CD8-positive, alpha-beta memory T cell (primary cell): ENCODE measurements around the gene TPSG1. TPM values are rescaled to one million over a fixed set of nuclear protein-coding genes. Genes with fewer than 3 reads are reported as not detected.
"Not testable (repeated sequence)": the region's sequence is repeated elsewhere in the genome, so short reads cannot be mapped to it uniquely, and the experiment has no call there.

Experiments
- CTCF ChIA-PET: fragments of 350-600 bp; sonication (Branson Sonifier 250); formaldehyde crosslinking; loops from one replicate; lab custom pipeline; 2021; ENCODE audit warnings: antibody characterized with exemption; lab: Charles Lee
- POLR2A ChIA-PET: fragments of 350-600 bp; sonication (Branson Sonifier 250); formaldehyde crosslinking; loops from one replicate; lab custom pipeline; 2021; ENCODE audit warnings: antibody characterized with exemption; lab: Charles Lee
- DNase-seq, 5 donors: peaks; one replicate each; pipeline versions ENCODE4 v3.0.0 to v3.0.0-alpha.2; 2020 to 2022; ENCODE audit warnings: mixed read lengths in 1 of 5
- H3K27ac ChIP-seq: one replicate; pipeline ENCODE4 v1.7.0; 2013; ENCODE audit warnings: low read depth, mild to moderate bottlenecking, low read length, moderate library complexity
- H3K27me3 ChIP-seq: 2 replicates; pipeline ENCODE4 v1.7.0; 2013; ENCODE audit warnings: low read length, mild to moderate bottlenecking; ENCODE audit not compliant: insufficient read depth, poor library complexity, severe bottlenecking
- H3K36me3 ChIP-seq: 2 replicates; pipeline ENCODE4 v1.7.0; 2013; ENCODE audit warnings: mild to moderate bottlenecking, low read length, moderate library complexity; ENCODE audit not compliant: insufficient read depth
- H3K4me1 ChIP-seq: 2 replicates; pipeline ENCODE4 v1.7.0; 2013; ENCODE audit warnings: mild to moderate bottlenecking, low read length, moderate library complexity; ENCODE audit not compliant: insufficient read depth
- H3K4me3 ChIP-seq: 2 replicates; pipeline ENCODE4 v1.7.0; 2013; ENCODE audit warnings: mild to moderate bottlenecking, low read length
- H3K9me3 ChIP-seq: 2 replicates; pipeline ENCODE4 v1.7.0; 2013; ENCODE audit warnings: mild to moderate bottlenecking, low read length
- H3K27ac Mint-ChIP-seq, 8 donors: one replicate each; pipeline ENCODE4 v1.8.0; 2020 to 2021; ENCODE audit warnings: mixed read lengths in 8 of 8, mild to moderate bottlenecking in 6 of 8, inconsistent platforms in 3 of 8, moderate library complexity in 3 of 8
- H3K27me3 Mint-ChIP-seq, 2 donors: one replicate each; pipeline ENCODE4 v1.8.0; 2020 to 2021; ENCODE audit warnings: mixed read lengths in 2 of 2, mild to moderate bottlenecking in 1 of 2, moderate library complexity in 1 of 2
- H3K36me3 Mint-ChIP-seq, 3 donors: one replicate each; pipeline ENCODE4 v1.8.0; 2020 to 2021; ENCODE audit warnings: mixed read lengths in 3 of 3, inconsistent platforms in 1 of 3, mild to moderate bottlenecking in 1 of 3
- H3K4me1 Mint-ChIP-seq, 3 donors: one replicate each; pipeline ENCODE4 v1.8.0; 2020 to 2021; ENCODE audit warnings: mixed read lengths in 3 of 3, inconsistent platforms in 1 of 3, mild to moderate bottlenecking in 1 of 3
- H3K4me3 Mint-ChIP-seq, 7 donors: one replicate each; pipeline ENCODE4 v1.8.0; 2020 to 2021; ENCODE audit warnings: mixed read lengths in 7 of 7, mild to moderate bottlenecking in 6 of 7, moderate library complexity in 4 of 7, inconsistent platforms in 2 of 7
- H3K9me3 Mint-ChIP-seq, 5 donors: one replicate each; pipeline ENCODE4 v1.8.0; 2020 to 2022; ENCODE audit warnings: mixed read lengths in 5 of 5, mild to moderate bottlenecking in 3 of 5, moderate library complexity in 2 of 5, inconsistent platforms in 1 of 5
- polyA plus RNA-seq: library from polyadenylated mRNA; unstranded; fragments of 300-500 nt; fragmentation: Illumina TruSeq; gene quantifications from one replicate; pipeline ENCODE4 v1.2.3, GENCODE V29; 2021
- total RNA-seq, 2 experiments: library from RNA; stranded (reverse); gene quantifications; one replicate each; pipeline ENCODE4 v1.2.3, GENCODE V29; 2021

TPSG1 gene
- total and polyA plus RNA-seq, 3 experiments from 2014 or later: not detected

GRCh38 chr16:1243363-1243762, 18.3 kb upstream of the TPSG1 start:
- H3K9me3 Mint-ChIP-seq, H3K27me3 Mint-ChIP-seq, H3K4me3 Mint-ChIP-seq, H3K36me3 ChIP-seq, H3K27me3 ChIP-seq, H3K4me1 Mint-ChIP-seq, CTCF ChIA-PET, H3K4me3 ChIP-seq, H3K27ac Mint-ChIP-seq, DNase-seq, H3K4me1 ChIP-seq, H3K9me3 ChIP-seq, POLR2A ChIA-PET, H3K36me3 Mint-ChIP-seq, H3K27ac ChIP-seq: not testable (repeated sequence)

- H3K9me3 Mint-ChIP-seq, H3K27ac Mint-ChIP-seq, DNase-seq, H3K4me1 ChIP-seq, H3K27me3 Mint-ChIP-seq, H3K9me3 ChIP-seq, H3K4me1 Mint-ChIP-seq, H3K27me3 ChIP-seq, H3K4me3 Mint-ChIP-seq, H3K4me3 ChIP-seq, H3K27ac ChIP-seq, H3K36me3 ChIP-seq, CTCF ChIA-PET, POLR2A ChIA-PET, H3K36me3 Mint-ChIP-seq: not testable (repeated sequence)
Observed at GRCh38 chr16:1241081-1241480, 16.0 kb upstream of the TPSG1 start.

DNA sequence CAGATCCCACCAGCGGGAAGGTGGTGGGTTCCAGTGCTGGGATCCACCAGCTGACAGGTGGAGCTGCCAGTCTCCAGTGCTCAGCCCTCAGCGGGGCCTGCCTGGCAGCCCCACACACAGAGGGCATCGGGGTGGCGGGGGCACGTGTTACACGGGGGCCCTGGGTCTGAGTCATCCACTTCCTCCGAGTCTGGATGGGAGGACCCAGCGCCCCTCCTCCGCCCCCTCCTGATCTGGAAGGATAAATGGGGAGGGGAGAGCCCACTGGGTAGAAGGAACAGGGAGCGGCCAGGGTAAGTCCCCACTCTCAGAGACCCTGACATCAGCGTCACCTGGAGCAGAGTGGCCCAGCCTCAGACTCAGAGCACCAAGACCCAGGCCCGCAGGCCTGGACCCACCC, 15.4 kb upstream of the TPSG1 start, which contains the start of gene TPSAB1:
Gene TPSAB1, plus strand, starts transcription at position 270 of the 400 bp plus-strand sequence. CDS start 234 bp downstream, outside the sequence.
- H3K36me3 ChIP-seq, H3K36me3 Mint-ChIP-seq, H3K9me3 ChIP-seq, DNase-seq, POLR2A ChIA-PET, H3K4me1 Mint-ChIP-seq, H3K27ac Mint-ChIP-seq, H3K9me3 Mint-ChIP-seq, H3K4me3 ChIP-seq, H3K4me1 ChIP-seq, H3K27me3 ChIP-seq, H3K27me3 Mint-ChIP-seq, H3K4me3 Mint-ChIP-seq, H3K27ac ChIP-seq, CTCF ChIA-PET: not testable (repeated sequence)

DNA sequence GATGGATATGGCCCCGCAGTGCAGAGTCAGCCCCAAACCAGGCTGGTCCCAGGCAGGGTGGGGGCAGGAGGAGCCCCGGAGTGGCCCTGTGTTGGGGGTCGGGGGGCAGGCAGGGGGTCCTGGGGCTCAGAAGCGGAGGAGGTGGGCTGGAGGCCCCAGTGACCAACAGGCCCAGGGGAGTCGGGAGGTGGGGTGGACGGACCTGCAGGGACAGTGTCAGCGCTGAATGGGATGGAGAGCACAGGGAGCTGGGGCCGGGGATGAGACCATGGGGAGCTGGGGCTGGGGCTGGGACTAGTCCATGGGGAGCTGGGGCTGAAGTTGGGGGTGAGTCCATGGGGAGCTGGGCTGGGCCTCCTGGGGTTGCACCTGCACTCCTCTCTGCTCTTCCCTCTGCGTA, 14.5 kb upstream of the TPSG1 start:
- H3K27ac ChIP-seq, POLR2A ChIA-PET, DNase-seq, H3K27me3 Mint-ChIP-seq, H3K4me3 Mint-ChIP-seq, H3K36me3 Mint-ChIP-seq, H3K4me1 ChIP-seq, H3K27me3 ChIP-seq, H3K9me3 Mint-ChIP-seq, H3K27ac Mint-ChIP-seq, H3K36me3 ChIP-seq, CTCF ChIA-PET, H3K4me1 Mint-ChIP-seq, H3K9me3 ChIP-seq, H3K4me3 ChIP-seq: not testable (repeated sequence)

- H3K4me3 Mint-ChIP-seq, CTCF ChIA-PET, H3K36me3 Mint-ChIP-seq, DNase-seq, H3K4me1 ChIP-seq, H3K9me3 Mint-ChIP-seq, H3K27me3 Mint-ChIP-seq, H3K4me3 ChIP-seq, H3K27ac Mint-ChIP-seq, H3K27me3 ChIP-seq, H3K27ac ChIP-seq, H3K9me3 ChIP-seq, H3K4me1 Mint-ChIP-seq, POLR2A ChIA-PET, H3K36me3 ChIP-seq: not testable (repeated sequence)
Observed at GRCh38 chr16:1238909-1239308, 13.8 kb upstream of the TPSG1 start.

GRCh38 chr16:1237990-1238389, 12.9 kb upstream of the TPSG1 start:
- H3K9me3 ChIP-seq: no peaks in the 10 kb centered on the region
- POLR2A ChIA-PET: no interaction called here
- Mint-ChIP-seq H3K36me3 (peaks cover 0 to 1% (median 0%) of the 10 kb centered on the region in 3 donors), H3K4me1 (peaks cover 0 to 5% (median 3%) of the 10 kb centered on the region in 3 donors), H3K4me3 (no peak overlapping the region), H3K27ac (no peak overlapping the region), H3K9me3 (no peaks in the 10 kb centered on the region), H3K27me3 (no peaks in the 10 kb centered on the region)
- CTCF ChIA-PET: no interaction called here
- no peak overlapping the region for H3K4me3 ChIP-seq
- H3K27ac ChIP-seq: no peak overlapping the region
- no peaks in the 10 kb centered on the region for H3K27me3 ChIP-seq
- no peak for DNase-seq
- H3K4me1 ChIP-seq: no peaks in the 10 kb centered on the region
- no peaks in the 10 kb centered on the region for H3K36me3 ChIP-seq

DNA sequence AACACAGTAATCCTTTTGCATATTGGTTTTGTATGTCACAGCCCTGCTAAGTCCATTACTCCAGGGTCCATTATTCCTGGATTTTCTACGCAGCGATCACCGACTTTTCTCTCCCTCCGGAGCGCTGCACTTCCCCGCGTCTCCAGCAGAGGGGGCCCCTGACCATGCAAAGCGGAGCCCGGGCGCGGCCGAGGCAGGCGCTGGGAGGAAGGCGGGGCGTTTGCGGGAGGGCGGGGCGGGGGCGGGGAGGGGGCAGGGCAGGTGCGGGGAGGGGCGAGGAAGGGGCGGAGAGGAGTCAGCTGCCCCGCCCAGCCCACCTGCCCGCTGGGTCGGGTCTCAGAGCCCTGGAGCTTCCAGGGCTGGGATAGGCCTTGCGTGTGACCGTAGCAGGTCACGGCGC, 11.6 kb upstream of the TPSG1 start:
- H3K36me3 ChIP-seq, H3K27ac Mint-ChIP-seq, POLR2A ChIA-PET, H3K27me3 ChIP-seq, H3K4me3 ChIP-seq, H3K4me3 Mint-ChIP-seq, DNase-seq, H3K27ac ChIP-seq, CTCF ChIA-PET, H3K36me3 Mint-ChIP-seq, H3K9me3 Mint-ChIP-seq, H3K4me1 ChIP-seq, H3K4me1 Mint-ChIP-seq, H3K27me3 Mint-ChIP-seq, H3K9me3 ChIP-seq: not testable (repeated sequence)

DNA sequence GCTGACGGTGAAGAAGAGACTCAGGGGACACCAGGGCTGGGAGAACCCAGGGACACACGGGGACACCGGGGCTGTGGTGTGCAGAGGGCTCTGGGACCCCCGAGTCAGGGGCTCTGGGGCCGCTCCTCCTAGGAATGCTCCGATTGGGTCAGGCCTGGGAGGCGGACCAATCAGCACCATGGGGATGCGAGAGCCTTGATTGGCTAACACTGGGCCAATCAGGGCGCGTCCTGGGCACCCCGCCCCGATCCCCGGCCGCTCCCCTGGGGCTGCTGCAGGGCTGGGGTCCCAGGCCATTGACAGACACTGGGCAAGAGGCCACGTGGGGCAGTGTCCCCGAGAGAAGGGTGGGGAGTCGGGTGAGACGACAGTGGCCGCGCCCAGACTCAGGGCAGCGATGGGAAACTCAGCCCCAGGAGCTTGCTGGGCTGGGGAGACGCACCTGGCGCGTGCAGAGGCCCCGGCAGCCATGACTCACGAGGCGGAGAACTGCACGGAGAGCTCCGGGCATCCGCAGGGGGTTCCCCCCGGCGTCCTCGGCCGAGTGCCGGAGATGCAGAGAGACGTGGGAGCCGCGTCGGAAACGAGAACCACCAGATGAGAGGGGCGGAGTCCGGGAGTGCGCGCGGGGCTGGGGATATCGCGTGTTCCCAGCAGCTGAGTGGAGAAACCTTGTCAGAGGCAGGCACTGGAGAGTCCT, 7.1 kb upstream of the TPSG1 start:
- H3K9me3 Mint-ChIP-seq, H3K4me1 ChIP-seq, H3K9me3 ChIP-seq, H3K36me3 Mint-ChIP-seq, H3K4me3 Mint-ChIP-seq, H3K27ac Mint-ChIP-seq, POLR2A ChIA-PET, H3K4me1 Mint-ChIP-seq, H3K4me3 ChIP-seq, H3K27me3 Mint-ChIP-seq, H3K27ac ChIP-seq, DNase-seq, CTCF ChIA-PET, H3K27me3 ChIP-seq, H3K36me3 ChIP-seq: not testable (repeated sequence)

DNA sequence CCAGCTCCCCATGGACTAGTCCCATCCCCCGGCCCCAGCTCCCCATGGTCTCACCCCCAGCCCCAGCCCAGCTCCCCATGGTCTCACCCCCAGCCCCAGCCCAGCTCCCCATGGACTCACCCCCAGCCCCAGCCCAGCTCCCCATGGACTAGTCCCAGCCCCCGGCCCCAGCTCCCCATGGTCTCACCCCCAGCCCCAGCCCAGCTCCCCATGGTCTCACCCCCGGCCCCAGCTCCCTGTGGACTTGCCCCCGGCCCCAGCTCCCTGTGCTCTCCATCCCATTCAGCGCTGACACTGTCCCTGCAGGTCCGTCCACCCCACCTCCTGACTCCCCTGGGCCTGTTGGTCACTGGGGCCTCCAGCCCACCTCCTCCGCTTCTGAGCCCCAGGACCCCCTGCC, 6.2 kb upstream of the TPSG1 start:
- H3K36me3 ChIP-seq, H3K4me3 ChIP-seq, H3K4me1 ChIP-seq, H3K36me3 Mint-ChIP-seq, DNase-seq, H3K4me3 Mint-ChIP-seq, H3K27ac ChIP-seq, CTCF ChIA-PET, H3K9me3 Mint-ChIP-seq, H3K27me3 Mint-ChIP-seq, H3K27ac Mint-ChIP-seq, H3K27me3 ChIP-seq, POLR2A ChIA-PET, H3K9me3 ChIP-seq, H3K4me1 Mint-ChIP-seq: not testable (repeated sequence)
